Mucosa of rectum (tissue), 2 donors: Measurements from ENCODE around the gene PLEKHA5.

Experiments
- H3K27ac ChIP-seq, 2 donors: one replicate each; pipeline ENCODE4 v1.7.0; 2013; ENCODE audit warnings: inconsistent platforms in 2 of 2, low read depth in 2 of 2, low read length in 2 of 2
- H3K27me3 ChIP-seq, 2 donors: one replicate each; pipeline ENCODE4 v1.7.0; 2013; ENCODE audit warnings: low read length in 2 of 2; ENCODE audit not compliant: control insufficient read depth in 2 of 2, insufficient read depth in 2 of 2
- H3K36me3 ChIP-seq, 2 donors: one replicate each; pipeline ENCODE4 v1.7.0; 2013; ENCODE audit warnings: low read length in 2 of 2; ENCODE audit not compliant: control insufficient read depth in 2 of 2, insufficient read depth in 2 of 2
- H3K4me1 ChIP-seq, 2 donors: one replicate each; pipeline ENCODE4 v1.7.0; 2013; ENCODE audit warnings: low read length in 2 of 2, mild to moderate bottlenecking in 1 of 2; ENCODE audit not compliant: control insufficient read depth in 2 of 2, insufficient read depth in 2 of 2
- H3K4me3 ChIP-seq, 2 donors: one replicate each; pipeline ENCODE4 v1.7.0; 2013; ENCODE audit warnings: low read length in 2 of 2
- H3K9ac ChIP-seq, 2 donors: one replicate each; pipeline ENCODE4 v1.7.0; 2013; ENCODE audit warnings: low read length in 2 of 2, low read depth in 1 of 2, mild to moderate bottlenecking in 1 of 2
- H3K9me3 ChIP-seq, 2 donors: one replicate each; pipeline ENCODE4 v1.7.0; 2013; ENCODE audit warnings: low read length in 2 of 2; ENCODE audit not compliant: control insufficient read depth in 2 of 2
- donor health status: healthy.
- donor health status: Normal muscosa, but diverticular disease.

PLEKHA5 gene

GRCh38 chr12:19251481-19252132, 122.1 kb downstream of the PLEKHA5 start:
- no peaks in the 10 kb centered on the region for H3K27me3 ChIP-seq

GRCh38 chr12:19260135-19260534, 130.6 kb downstream of the PLEKHA5 start:
- Histone ChIP-seq H3K36me3 (peaks cover 2 to 4% of the 10 kb centered on the region in 2 donors), H3K9me3 (no peaks in the 10 kb centered on the region), H3K4me3 (no peak overlapping the region), H3K4me1 (no peaks in the 10 kb centered on the region), H3K27ac (no peak overlapping the region), H3K27me3 (no peaks in the 10 kb centered on the region), H3K9ac (no peak overlapping the region)

More at GRCh38 chr12:19251481-19252132, 122.1 kb downstream of the PLEKHA5 start:
- Histone ChIP-seq H3K4me1 (no peaks in the 10 kb centered on the region), H3K9ac (no peak overlapping the region), H3K27ac (no peak overlapping the region), H3K9me3 (no peaks in the 10 kb centered on the region), H3K36me3 (no peaks in the 10 kb centered on the region), H3K4me3 (no peak overlapping the region)

GRCh38 chr12:19261773-19262172, 132.2 kb downstream of the PLEKHA5 start:
- Histone ChIP-seq H3K9me3 (no peaks in the 10 kb centered on the region), H3K4me1 (no peaks in the 10 kb centered on the region), H3K36me3 (peaks cover 2 to 4% of the 10 kb centered on the region in 2 donors), H3K4me3 (no peak overlapping the region), H3K9ac (no peak overlapping the region), H3K27me3 (no peaks in the 10 kb centered on the region), H3K27ac (no peak overlapping the region)

GRCh38 chr12:19263672-19264071, 134.1 kb downstream of the PLEKHA5 start:
- Histone ChIP-seq H3K36me3 (peaks cover 2 to 13% of the 10 kb centered on the region in 2 donors), H3K9ac (no peak overlapping the region), H3K9me3 (no peaks in the 10 kb centered on the region), H3K4me1 (no peaks in the 10 kb centered on the region), H3K27ac (no peak overlapping the region), H3K4me3 (no peak overlapping the region), H3K27me3 (no peaks in the 10 kb centered on the region)

- Histone ChIP-seq H3K27ac (no peak overlapping the region), H3K4me3 (no peak overlapping the region), H3K9ac (no peak overlapping the region), H3K4me1 (peaks cover 0 to 6% of the 10 kb centered on the region in 2 donors), H3K9me3 (no peaks in the 10 kb centered on the region), H3K36me3 (peaks cover 0 to 8% of the 10 kb centered on the region in 2 donors), H3K27me3 (no peaks in the 10 kb centered on the region)
These were observed 144.2 kb downstream of the PLEKHA5 start for GRCh38 chr12:19273482-19274330.

GRCh38 chr12:19276767-19277166, 147.2 kb downstream of the PLEKHA5 start:
- Histone ChIP-seq H3K27me3 (no peaks in the 10 kb centered on the region), H3K4me1 (peaks cover 0 to 6% of the 10 kb centered on the region in 2 donors), H3K9me3 (no peaks in the 10 kb centered on the region), H3K9ac (no peak overlapping the region), H3K4me3 (no peak overlapping the region), H3K36me3 (peaks cover 0 to 8% of the 10 kb centered on the region in 2 donors), H3K27ac (no peak overlapping the region)

GRCh38 chr12:19277711-19278110, 148.2 kb downstream of the PLEKHA5 start:
- Histone ChIP-seq H3K9ac (no peak overlapping the region), H3K9me3 (no peaks in the 10 kb centered on the region)

GRCh38 chr12:19278407-19278806, 148.9 kb downstream of the PLEKHA5 start:
- Histone ChIP-seq H3K36me3 (peaks cover 3 to 11% of the 10 kb centered on the region in 2 donors), H3K27ac (no peak overlapping the region), H3K4me1 (peaks cover 0 to 5% of the 10 kb centered on the region in 2 donors), H3K9me3 (no peaks in the 10 kb centered on the region), H3K4me3 (no peak overlapping the region), H3K27me3 (no peaks in the 10 kb centered on the region), H3K9ac (no peak overlapping the region)

More at GRCh38 chr12:19277711-19278110, 148.2 kb downstream of the PLEKHA5 start:
- peaks cover 0 to 6% of the 10 kb centered on the region in 2 donors for H3K4me1 ChIP-seq
- H3K36me3 ChIP-seq, result peaks cover 0 to 8% of the 10 kb centered on the region in 2 donors
- H3K4me3 ChIP-seq, result no peak overlapping the region
- no peaks in the 10 kb centered on the region for H3K27me3 ChIP-seq
- no peak overlapping the region for H3K27ac ChIP-seq

GRCh38 chr12:19282133-19282699, 152.7 kb downstream of the PLEKHA5 start:
- Histone ChIP-seq H3K9ac (no peak overlapping the region), H3K36me3 (peaks cover 5 to 11% of the 10 kb centered on the region in 2 donors), H3K27me3 (no peaks in the 10 kb centered on the region), H3K9me3 (no peaks in the 10 kb centered on the region), H3K4me1 (no peaks in the 10 kb centered on the region), H3K4me3 (no peak overlapping the region), H3K27ac (no peak overlapping the region)

GRCh38 chr12:19284658-19285057, 155.1 kb downstream of the PLEKHA5 start:
- Histone ChIP-seq H3K36me3 (peaks cover 5 to 11% of the 10 kb centered on the region in 2 donors), H3K4me1 (no peaks in the 10 kb centered on the region), H3K9ac (no peak overlapping the region), H3K9me3 (no peaks in the 10 kb centered on the region), H3K4me3 (no peak overlapping the region), H3K27me3 (no peaks in the 10 kb centered on the region), H3K27ac (no peak overlapping the region)
